ENCODE results near the gene RER1. TPM values are rescaled to one million over a fixed set of nuclear protein-coding genes. Genes with fewer than 3 reads are reported as not detected.

RER1 gene
- total RNA-seq, 3 donors from 2014 or later = 58.3 to 75.1 (median 70.4) TPM

GRCh38 chr1:2352341-2352896, 39.2 kb upstream of the RER1 start:
- DNase-seq (ENCODE audit: low spot score in 2 of 2) = no peak
- intact Hi-C loops (cut with DNase I; ENCODE audit: low total_unique reads) = no loop called here
- Histone ChIP-seq H3K27ac (peak overlapping the region in 1 of 2 donors; percentile 76), H3K27me3 (no peaks in the 10 kb centered on the region), H3K4me3 (peak overlapping the region in 1 of 3 donors; percentile 22), H3K36me3 (no peaks in the 10 kb centered on the region), H3K4me1 (no peaks in the 10 kb centered on the region), H3K9me3 (no peaks in the 10 kb centered on the region)
- TF ChIP-seq POLR2AphosphoS5 (IDR thresholded peaks at IDR 0.05) = no peak
- TF ChIP-seq POLR2A (IDR thresholded peaks at IDR 0.05) = no peak
- TF ChIP-seq, protein P1, sequence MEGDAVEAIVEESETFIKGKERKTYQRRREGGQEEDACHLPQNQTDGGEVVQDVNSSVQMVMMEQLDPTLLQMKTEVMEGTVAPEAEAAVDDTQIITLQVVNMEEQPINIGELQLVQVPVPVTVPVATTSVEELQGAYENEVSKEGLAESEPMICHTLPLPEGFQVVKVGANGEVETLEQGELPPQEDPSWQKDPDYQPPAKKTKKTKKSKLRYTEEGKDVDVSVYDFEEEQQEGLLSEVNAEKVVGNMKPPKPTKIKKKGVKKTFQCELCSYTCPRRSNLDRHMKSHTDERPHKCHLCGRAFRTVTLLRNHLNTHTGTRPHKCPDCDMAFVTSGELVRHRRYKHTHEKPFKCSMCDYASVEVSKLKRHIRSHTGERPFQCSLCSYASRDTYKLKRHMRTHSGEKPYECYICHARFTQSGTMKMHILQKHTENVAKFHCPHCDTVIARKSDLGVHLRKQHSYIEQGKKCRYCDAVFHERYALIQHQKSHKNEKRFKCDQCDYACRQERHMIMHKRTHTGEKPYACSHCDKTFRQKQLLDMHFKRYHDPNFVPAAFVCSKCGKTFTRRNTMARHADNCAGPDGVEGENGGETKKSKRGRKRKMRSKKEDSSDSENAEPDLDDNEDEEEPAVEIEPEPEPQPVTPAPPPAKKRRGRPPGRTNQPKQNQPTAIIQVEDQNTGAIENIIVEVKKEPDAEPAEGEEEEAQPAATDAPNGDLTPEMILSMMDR (IDR thresholded peaks at IDR 0.05) = no peak

- no peaks in the 10 kb centered on the region for H3K9me3 ChIP-seq
- TF ChIP-seq POLR2A (IDR thresholded peaks at IDR 0.05) (no peak), POLR2AphosphoS5 (IDR thresholded peaks at IDR 0.05) (no peak)
- TF ChIP-seq, protein P1 (IDR thresholded peaks at IDR 0.05) = no peak
- DNase-seq (ENCODE audit: low spot score in 2 of 2) = no peak
- no peaks in the 10 kb centered on the region for H3K4me1 ChIP-seq
- H3K27ac ChIP-seq = peak overlapping the region in 1 of 2 donors; percentile 76
- peak overlapping the region in 1 of 3 donors; percentile 22 for H3K4me3 ChIP-seq
- intact Hi-C loops (cut with DNase I; ENCODE audit: low total_unique reads) = no loop called here
- H3K27me3 ChIP-seq = no peaks in the 10 kb centered on the region
- no peaks in the 10 kb centered on the region for H3K36me3 ChIP-seq
Observed at GRCh38 chr1:2352897-2353550, 38.6 kb upstream of the RER1 start.

- no peak overlapping the region for H3K4me3 ChIP-seq
- no peaks in the 10 kb centered on the region for H3K27me3 ChIP-seq
- intact Hi-C loops (cut with DNase I; ENCODE audit: low total_unique reads) = no loop called here
- H3K36me3 ChIP-seq = no peaks in the 10 kb centered on the region
- no peaks in the 10 kb centered on the region for H3K4me1 ChIP-seq
- no peak for DNase-seq (ENCODE audit: low spot score in 2 of 2)
- H3K9me3 ChIP-seq = no peaks in the 10 kb centered on the region
- H3K27ac ChIP-seq = peak overlapping the region in 1 of 2 donors; percentile 76
- TF ChIP-seq POLR2AphosphoS5 (IDR thresholded peaks at IDR 0.05) (no peak), POLR2A (IDR thresholded peaks at IDR 0.05) (no peak)
- TF ChIP-seq, protein P1 (IDR thresholded peaks at IDR 0.05) = no peak
Observed at GRCh38 chr1:2353551-2354438, 37.8 kb upstream of the RER1 start.

DNA sequence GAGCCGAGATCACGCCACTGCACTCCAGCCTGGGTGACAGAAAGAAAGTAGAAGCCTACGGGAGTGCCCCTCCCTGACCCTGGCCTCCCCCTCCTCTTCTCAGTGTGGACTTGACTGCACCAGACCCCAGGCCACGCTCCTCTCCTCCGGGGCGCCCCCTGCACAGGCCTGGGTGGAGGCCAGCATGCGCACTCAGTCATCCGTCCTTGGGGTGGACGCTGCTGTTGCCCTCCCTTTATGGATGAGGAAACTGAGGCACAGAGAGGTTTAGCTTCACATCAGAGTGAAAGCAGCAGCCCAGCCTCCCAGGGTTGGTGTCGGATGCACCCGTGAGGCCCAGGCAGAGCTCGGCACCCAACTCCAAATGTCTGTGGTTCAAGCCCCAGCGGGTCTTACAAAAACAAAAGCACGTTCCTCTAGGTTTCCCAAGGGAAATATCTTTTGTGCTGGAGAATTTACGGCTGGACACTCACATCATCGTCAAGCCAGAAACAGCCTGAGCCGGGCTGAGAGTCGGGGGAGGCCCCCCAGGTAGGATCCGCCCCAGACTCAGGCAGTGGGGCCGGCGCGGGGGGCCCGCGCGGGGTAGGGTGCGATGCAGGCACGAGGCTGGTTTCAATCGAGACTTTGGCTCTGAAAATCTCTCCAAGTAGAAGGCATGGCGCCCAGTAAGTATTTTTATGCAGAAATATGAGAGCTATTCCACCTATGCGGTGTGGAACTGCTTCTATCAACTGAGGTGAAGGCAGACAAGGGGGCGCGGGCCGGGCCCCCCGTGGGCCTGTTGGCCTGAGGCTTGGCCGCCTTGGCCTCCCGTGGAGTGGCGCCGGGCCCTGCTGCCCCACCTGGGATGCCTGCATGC, 36.9 kb upstream of the RER1 start:
- TF ChIP-seq POLR2A (IDR thresholded peaks at IDR 0.05) = no peak
- TF ChIP-seq, protein P1 (IDR thresholded peaks at IDR 0.05) = no peak
- no peak for TF ChIP-seq POLR2AphosphoS5 (IDR thresholded peaks at IDR 0.05)
- Histone ChIP-seq H3K27me3 (no peaks in the 10 kb centered on the region), H3K4me1 (no peaks in the 10 kb centered on the region), H3K27ac (no peak overlapping the region), H3K36me3 (no peaks in the 10 kb centered on the region), H3K9me3 (no peaks in the 10 kb centered on the region), H3K4me3 (no peak overlapping the region)
- DNase-seq (ENCODE audit: low spot score in 2 of 2) = no peak
- intact Hi-C loops (cut with DNase I; ENCODE audit: low total_unique reads) = no loop called here

Data from breast epithelium (tissue), 4 donors.